ENCODE data around the gene PYGM.
"Not testable (repeated sequence)": the region's sequence is repeated elsewhere in the genome, so short reads cannot be mapped to it uniquely, and the experiment has no call there.

The PYGM gene

GRCh38 chr11:64715756-64716472, 43.9 kb downstream of the PYGM start:
- no peak for DNase-seq

- DNase-seq: no peak
Measured at GRCh38 chr11:64715110-64715509, 44.7 kb downstream of the PYGM start.

DNA sequence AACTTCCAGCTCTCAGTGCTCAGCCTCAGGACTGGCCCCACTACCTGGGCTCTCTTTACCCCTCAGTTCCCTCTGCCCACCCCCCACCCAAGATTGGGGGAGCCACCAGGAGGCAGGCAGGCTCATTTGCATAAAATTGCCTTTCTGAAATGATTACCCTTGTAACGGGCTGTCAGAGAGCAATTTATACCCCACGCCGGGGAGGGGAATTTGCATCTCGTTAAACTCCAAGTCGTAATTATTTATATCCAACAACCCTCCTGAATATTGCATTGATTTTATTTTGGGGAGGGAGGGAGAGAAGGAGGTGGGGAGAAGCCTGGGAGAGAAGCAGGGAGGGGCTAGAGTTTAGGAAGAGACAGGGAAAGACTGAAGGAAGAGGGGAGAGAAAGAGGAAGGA, 45.1 kb downstream of the PYGM start:
- no peak for DNase-seq

GRCh38 chr11:64713781-64714363, 45.9 kb downstream of the PYGM start:
- no peak for DNase-seq

DNA sequence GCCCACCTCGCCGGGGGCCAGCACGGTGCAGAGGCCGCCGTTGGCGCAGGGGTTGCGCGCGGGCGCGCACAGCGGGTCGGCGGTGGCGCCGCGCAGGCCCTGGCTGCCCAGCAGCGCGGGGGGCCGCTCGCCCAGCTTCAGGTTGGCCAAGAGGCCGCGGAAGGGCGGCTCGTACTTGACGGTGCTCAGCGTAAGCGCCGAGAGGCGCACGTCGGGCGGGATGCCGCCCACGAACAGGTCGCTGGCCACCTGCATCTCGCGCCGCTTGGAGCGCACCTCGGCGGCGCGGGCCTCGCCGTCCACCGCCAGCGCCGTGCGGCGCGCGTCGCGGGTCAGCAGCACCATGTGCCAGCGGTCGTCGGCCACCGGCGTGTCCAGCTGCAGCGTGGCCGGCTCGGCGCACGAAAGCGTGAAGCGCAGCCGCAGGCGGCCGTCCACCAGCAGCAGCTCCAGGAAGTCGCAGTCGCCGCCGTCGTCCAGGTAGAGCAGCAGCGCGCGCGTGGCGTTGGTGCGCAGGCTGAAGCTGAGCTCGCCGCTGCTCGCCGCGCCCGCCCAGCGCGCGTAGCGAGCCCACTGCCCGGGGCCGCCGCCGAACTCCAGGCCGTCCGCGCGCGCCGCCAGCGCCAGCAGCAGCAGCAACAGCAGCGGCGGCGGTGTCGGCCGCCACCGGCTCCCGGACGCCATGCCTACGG, 46.6 kb downstream of the PYGM start:
- DNase-seq: peak; percentile 43

DNA sequence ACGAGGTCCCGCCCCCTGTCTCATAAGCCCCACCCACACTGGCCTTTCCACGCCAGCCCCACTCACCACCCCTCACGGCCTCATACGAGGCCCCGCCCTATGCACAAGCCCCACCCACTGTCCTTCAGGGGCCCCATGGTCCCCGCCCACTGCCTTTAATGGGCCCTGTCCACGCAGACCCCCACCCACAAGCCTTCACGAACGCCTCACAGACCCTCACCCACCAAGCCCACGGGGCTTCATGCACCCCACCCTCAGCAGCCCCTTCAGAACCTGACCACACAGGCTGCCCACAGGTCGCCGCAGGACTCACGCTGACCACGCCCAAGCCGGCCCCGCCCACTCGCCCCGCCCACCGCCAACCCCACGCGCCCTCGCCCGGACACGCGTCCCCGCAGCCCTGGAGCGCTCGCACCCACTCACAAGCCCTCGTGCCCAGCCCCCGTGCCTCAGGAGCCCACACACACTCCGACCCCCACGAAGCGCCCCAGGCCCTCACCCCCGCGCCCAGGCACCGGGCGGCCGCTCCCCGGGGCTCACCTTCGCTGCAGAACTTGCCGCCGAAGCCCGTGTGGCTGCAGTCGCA, 47.3 kb downstream of the PYGM start:
- DNase-seq: no peak

DNA sequence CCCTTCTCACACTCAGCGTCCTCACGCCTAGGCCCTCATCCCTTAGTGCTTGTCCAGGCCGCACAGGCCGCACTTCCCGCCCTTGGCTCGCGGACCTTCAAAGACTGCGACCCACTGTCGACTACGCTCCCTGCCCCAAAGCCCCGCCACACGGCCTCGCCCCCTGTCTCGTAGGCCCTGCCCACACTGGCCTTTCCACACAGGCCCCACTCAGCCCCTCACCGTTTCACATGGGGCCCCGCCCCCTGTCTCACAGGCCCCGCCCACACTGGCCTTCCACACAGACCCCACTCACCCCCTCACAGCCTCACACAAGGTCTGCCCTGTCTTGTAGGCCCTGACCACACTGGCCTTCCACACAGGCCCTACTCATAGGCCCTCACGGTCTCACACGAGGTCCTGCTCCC, 47.8 kb downstream of the PYGM start:
- no peak for DNase-seq

- DNase-seq: no peak
Measured at GRCh38 chr11:64711138-64711955, 48.4 kb downstream of the PYGM start.

DNA sequence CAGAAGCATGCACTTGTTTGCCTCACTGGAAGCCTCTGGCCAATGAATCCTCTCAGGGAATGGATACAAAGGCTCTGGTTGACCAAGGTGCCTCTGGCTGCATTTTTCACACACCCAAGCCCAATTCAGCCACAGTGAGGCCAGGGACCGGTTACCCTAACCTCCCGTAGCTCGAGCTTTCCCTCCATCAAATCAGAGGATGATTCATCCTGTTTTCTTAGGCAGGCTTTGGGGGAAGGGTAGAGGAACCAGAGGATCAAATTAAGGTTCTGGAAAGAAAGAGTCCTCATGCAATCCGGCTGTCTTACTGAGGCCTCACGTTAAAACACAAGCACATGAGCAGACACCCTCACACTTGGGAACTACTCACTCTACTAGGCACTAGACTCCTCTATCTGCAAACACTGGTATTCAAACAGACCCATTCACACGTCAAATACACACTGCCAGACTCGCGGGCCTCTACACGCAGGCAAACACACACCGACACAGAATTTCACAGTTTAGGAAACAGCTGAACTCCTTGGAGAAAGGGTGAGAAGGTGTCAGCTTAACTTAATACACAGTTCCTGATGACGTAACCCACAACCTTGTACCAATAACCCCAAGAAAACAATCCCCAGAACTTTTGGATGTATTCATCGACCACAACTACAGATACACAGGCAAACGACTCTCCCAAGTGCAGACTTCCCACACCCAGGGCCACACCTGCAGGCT, 49.2 kb downstream of the PYGM start:
- peak; percentile 62 for DNase-seq

DNA sequence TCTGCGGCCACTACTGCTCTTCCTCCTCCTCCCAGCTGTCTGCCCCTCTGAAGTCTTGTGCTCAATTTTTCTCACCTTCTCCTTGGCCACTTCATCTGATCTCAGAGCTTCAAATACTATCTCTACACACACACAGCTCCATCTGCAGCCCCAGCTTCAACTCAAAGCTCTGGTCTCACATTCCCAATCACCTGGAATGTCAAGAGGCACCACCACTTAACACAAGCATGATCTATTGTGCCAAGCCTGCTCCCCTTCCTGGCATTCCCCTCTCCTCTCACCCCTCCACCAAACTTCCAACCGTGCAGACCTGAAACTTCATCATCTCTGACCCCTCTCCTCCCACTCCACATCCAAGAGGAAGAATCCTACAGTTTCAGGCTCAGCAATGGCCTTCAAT, 54.3 kb downstream of the PYGM start:
- DNase-seq: no peak

DNA sequence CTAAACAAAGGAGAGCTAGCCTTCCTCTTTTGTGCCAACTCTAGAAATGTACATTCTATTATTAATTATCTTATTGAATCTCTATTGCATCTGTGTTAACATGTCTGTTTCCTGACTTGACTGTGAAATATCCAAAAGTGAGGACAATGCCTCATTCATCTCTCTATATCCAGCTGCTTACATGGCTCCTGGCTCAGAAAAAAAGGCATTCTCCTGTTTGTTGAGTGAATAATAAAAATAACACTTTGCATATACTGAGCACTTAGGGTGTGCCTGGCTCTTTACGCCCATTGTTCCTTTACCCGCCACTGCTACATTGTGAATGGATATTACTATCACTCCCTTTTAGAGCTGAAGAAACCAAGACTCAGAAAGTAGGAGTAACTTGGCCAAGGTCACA, 56.7 kb downstream of the PYGM start:
- DNase-seq: no peak

DNA sequence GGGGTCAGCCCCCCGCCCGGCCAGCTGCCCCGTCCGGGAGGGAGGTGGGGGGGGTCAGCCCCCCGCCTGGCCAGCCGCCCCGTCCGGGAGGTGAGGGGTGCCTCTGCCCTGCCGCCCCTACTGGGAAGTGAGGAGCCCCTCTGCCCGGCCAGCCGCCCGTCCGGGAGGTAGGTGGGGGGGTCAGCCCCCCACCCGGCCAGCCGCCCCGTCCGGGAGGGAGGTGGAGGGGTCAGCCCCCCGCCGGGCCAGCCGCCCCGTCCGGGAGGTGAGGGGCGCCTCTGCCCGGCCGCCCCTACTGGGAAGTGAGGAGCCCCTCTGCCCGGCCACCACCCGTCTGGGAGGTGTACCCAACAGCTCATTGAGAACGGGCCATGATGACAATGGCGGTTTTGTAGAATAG, 57.8 kb downstream of the PYGM start:
- not testable (repeated sequence) for DNase-seq

DNA sequence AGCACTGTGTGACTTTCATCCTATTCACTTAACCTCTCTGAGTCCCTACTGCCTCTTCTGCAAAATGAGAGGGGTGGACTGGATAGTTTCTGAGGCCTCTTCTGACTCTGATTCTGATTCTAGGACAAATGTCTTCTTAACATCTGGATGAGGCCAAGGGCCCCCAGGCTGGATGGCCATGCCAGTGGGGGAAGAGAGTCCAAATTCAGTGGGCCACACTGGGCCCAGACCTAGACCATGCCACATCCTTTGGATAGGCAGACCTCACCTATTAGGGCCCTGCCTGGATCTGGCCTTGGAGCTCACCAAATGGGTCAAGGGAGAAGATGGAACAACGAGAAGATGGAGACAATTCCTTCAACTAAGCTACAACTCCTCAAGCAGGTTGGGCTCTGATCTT, 61.3 kb downstream of the PYGM start:
- DNase-seq: no peak

- no peak for DNase-seq
Measured at GRCh38 chr11:64697663-64698375, 62.0 kb downstream of the PYGM start.

Measured in fibroblast of skin of back (primary cell).